Frontal cortex (tissue), 4 donors: ENCODE data around the gene SYF2. TPM values are rescaled to one million over a fixed set of nuclear protein-coding genes. Genes with fewer than 3 reads are reported as not detected.
"Not testable (repeated sequence)": the region's sequence is repeated elsewhere in the genome, so short reads cannot be mapped to it uniquely, and the experiment has no call there.

Experiments
- DNase-seq, 2 donors: peaks; one replicate each; pipeline ENCODE4 v3.0.0; 2012; ENCODE audit warnings: low spot score in 2 of 2
- FAIRE-seq: peaks from 2 replicates; lab custom pipeline; 2012; peaks lifted over from hg19 to GRCh38; lab: Jason Lieb, UNC
- total RNA-seq: library from RNA; depleted of rRNA; stranded (reverse); fragments of >200 nt; gene quantifications from one replicate; pipeline ENCODE4 v1.2.3, GENCODE V29; 2014
- donor health status: control.
- donor health status: control.
- donor health status: control.

SYF2 gene
- 34.2 TPM for total RNA-seq

GRCh38 chr1:25232027-25232865 lies at the start of gene SYF2:
SYF2 (minus strand) TSS chr1:25232502; CDS start chr1:25232467, 35 bp downstream.
- FAIRE-seq (no peak), DNase-seq (peak; percentile 81 to 94)

DNA sequence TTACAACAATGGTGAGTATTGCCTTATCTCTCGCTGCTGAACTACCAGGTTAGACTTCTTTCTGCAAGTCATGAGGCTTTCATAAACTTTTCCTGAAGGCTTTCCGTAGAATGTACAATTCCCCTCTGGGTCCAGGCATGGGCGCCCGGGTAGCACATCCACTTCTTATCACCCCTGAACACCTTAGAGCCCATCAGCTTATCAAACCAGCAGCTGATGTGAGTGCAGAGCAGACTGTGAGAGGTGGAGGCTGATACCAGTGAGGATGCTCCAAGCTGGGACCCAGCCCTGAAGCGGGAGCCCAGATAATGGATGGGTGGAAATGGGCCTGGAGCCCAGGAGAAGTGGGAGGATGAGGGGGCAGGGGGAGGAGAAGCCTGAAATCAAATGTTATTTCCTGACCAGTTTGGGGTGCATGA lies 47.4 kb upstream of the SYF2 start:
- FAIRE-seq, DNase-seq: not testable (repeated sequence)

DNA sequence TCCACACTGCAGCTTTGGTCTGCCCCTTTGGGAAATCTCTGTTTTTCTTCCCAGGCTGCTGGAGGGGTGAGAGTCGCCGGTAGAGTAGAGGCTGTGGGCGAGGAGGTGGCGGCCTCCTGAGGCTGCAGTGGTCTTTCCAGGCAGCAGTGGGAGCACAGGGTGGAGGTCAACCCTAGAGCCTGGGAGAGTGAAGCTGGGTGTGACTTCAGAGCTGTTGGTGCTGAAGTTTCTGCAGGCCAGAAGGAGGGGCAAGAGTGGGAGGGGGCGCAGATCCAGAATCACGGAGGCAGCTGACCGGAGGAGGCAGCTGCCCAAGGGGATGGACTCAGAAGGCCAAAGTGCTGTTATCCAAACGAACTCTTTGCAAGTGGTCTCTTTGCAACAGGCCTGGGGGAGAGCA lies 46.5 kb upstream of the SYF2 start:
- not testable (repeated sequence) for DNase-seq, FAIRE-seq

GRCh38 chr1:25278358-25278757 lies 46.1 kb upstream of the SYF2 start:
- not testable (repeated sequence) for FAIRE-seq, DNase-seq

GRCh38 chr1:25277295-25277694 lies 45.0 kb upstream of the SYF2 start:
- not testable (repeated sequence) for DNase-seq, FAIRE-seq

GRCh38 chr1:25275648-25276047 lies 43.3 kb upstream of the SYF2 start:
- DNase-seq, result not testable (repeated sequence)
- peak; percentile 54 for FAIRE-seq

GRCh38 chr1:25272238-25272637 lies 39.9 kb upstream of the SYF2 start, which contains the start of gene RHD:
RHD (plus strand) TSS chr1:25272509; CDS start chr1:25272548, 39 bp downstream.
- not testable (repeated sequence) for DNase-seq, FAIRE-seq

GRCh38 chr1:25268143-25268760 lies 36.0 kb upstream of the SYF2 start:
- not testable (repeated sequence) for FAIRE-seq, DNase-seq

- peak; percentile 69 for DNase-seq
- not testable (repeated sequence) for FAIRE-seq
These were observed 35.2 kb upstream of the SYF2 start for GRCh38 chr1:25267288-25268142.

DNA sequence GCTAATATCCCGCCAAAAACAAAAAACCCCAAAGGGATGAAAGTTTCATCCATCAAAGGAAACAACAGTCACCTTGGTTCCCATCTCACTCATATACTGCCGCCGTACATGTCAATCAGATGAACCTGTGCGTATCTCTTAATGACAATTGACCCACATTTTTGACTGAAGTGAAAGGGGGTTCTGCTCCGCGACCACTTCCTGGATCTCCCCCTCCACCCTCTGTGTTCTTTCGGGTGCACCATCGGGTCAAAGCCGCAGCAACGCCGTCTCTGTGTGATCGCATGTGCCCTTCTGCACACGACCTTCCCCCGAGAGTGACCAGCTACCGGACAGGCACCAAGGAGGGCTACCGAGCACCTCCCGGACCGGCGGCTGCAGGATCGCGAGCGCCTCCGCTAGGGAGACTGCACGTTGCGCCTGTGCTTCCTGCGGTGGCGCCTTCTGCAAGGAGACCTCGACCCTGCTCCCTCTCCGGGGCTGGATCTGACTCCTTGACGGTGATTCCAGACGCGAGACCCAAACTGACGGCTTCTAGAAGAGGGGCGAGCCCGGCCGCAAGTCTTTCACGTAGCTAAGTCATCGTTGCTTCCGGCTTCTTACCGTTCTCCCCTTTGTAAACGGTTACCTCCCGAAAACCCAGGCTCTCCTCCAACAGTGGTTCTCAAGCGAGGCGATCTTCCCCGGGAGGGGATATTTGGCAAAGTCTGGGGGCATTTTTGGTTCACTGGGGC lies 34.4 kb upstream of the SYF2 start:
- FAIRE-seq, DNase-seq: not testable (repeated sequence)

DNA sequence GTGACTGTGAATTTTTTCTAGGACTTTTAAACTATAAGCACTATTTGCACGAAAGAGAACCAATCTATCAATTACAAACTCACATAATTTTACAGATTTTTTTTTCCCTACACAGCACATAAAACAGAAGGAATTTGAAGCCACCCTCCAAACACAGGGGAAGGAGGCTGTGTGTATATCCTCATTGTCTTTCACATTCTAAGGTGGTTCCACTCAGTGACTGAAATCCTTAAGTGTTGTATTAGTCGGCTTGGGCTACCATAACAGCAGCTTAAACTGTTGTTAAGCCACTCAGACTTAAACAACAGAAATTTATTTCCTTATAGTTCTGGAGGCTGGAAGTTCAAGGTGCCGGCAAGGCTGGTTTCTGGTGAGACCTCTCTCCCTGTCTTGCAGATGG lies 28.0 kb upstream of the SYF2 start:
- not testable (repeated sequence) for FAIRE-seq, DNase-seq

DNA sequence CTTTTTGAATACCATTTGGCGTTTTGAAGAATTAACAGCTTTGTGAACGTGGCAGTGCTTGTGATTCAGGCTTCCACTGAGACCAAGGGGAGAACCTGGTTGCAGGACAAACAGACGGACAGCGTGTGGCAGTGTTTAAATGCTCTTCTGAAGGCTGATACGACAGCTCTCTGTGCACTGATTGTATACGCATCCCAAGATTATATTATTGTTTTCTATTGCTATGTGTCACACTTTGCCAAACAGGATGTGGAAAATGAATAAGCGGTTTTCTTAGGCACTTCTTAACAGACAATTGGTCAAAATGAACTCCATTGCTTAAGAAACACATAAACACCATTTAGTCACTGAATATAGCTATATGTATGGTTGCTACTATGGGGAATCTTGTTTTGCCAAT lies 27.5 kb upstream of the SYF2 start:
- DNase-seq, FAIRE-seq: not testable (repeated sequence)

- DNase-seq (no peak), FAIRE-seq (no peak)
These were observed 24.9 kb upstream of the SYF2 start for GRCh38 chr1:25257196-25257595.

- DNase-seq (no peak), FAIRE-seq (no peak)
These were observed 24.3 kb upstream of the SYF2 start for GRCh38 chr1:25256578-25256965.

GRCh38 chr1:25255706-25256577 lies 23.6 kb upstream of the SYF2 start:
- DNase-seq (no peak), FAIRE-seq (no peak)

DNA sequence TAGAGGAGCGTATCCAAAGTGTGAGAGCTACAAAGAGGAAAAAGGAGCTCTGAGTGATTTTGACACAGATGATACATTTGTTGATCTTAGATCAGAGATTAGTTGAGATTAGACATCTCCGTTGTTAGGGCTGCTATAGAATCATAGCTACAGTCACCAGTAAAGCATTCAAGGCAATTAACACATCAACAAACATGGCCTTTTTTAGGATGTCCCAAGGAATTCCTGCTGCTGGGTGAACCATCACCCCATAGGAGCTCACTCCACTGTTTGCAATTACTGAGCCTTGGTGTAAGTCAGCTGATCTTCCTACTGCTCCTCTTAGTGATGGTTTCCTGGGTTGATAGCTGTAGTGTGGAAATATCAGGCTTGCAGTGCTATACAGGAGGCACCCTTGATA lies 21.6 kb upstream of the SYF2 start:
- FAIRE-seq (no peak), DNase-seq (no peak)

DNA sequence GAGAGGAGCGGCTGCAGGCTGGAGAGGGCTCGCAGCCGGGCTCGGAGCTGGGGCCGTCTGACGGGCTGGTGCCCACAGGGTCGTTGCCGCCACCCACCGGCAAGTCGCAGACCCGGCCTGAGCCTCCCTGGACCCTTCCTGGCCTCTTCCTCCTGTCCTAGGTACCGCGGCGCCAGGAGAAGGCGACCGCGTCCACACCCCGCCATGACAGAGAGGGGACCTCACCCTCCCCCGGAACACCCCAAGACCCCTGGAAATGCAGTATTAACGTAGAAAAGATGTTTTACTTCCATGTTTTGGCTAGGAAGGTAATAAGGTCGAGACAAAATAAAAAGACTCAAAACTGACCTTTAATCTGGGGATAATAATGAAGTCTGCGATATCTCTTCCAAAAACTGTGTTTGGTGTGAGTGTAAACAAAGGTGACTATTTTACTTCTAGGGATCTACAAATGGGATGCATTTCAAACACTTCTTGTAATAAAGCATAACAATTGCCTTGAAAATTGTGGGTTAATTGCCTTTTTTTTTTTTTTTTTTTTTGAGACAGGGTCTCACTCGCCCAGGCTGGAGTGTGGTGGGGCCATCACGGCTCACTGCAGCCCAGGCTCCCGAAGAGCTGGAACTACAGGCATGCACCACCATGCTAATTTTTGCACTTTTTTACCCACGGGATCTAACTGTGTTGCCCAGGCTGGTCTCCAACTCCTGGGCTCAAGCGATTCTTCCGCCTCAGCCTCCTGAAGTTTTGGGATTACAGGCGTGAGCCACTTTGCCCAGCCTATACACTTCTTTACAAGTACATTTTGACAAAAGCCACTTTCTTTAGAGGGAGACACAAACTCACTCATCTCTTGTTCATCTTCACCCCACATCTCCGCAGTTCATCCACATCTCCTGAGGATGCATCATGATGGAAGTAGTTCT lies 15.8 kb upstream of the SYF2 start:
- FAIRE-seq (no peak), DNase-seq (no peak)
